K562 (cell line): ENCODE data around the gene PDCD1LG2.

Experiments used
- CBX5 ChIP-seq: IDR thresholded peaks from 2 replicates; pipeline ENCODE4 v1.6.1; 2014; ENCODE audit warnings: low read depth, borderline replicate concordance
- CTCF ChIP-seq, 3 experiments: IDR thresholded peaks in 2 of 3; conservative IDR thresholded peaks in 1 of 3; 2 replicates each; pipeline ENCODE4 v1.5.1; 2011 to 2012; ENCODE audit warnings: low read length in 3 of 3, mild to moderate bottlenecking in 3 of 3, control low read depth in 2 of 3, improper control_type of control experiment in 1 of 3, inconsistent platforms in 1 of 3, low read depth in 1 of 3, mixed read lengths in 1 of 3, moderate library complexity in 1 of 3; ENCODE audit not compliant: insufficient read depth in 2 of 3
- FOXM1 ChIP-seq, 2 experiments: fragments of 450-650 bp in 1 of 2; sonication (generic) in 1 of 2; formaldehyde crosslinking in 1 of 2; IDR thresholded peaks; 2 replicates each; pipeline versions ENCODE4 v1.6.1 to v1.9.0; 2017 to 2022; ENCODE audit warnings: low read depth in 2 of 2, mild to moderate bottlenecking in 2 of 2, missing genetic modification reagents in 1 of 2, moderate library complexity in 1 of 2
- MAFF ChIP-seq: IDR thresholded peaks from 2 replicates; pipeline ENCODE4 v1.6.1; 2012; ENCODE audit warnings: low read length, improper control_type of control experiment
- MXD1 ChIP-seq: fragments of 250-450 bp; sonication (Bioruptor Pico); IDR thresholded peaks from 2 replicates; pipeline ENCODE4 v1.8.0; 2021; ENCODE audit warnings: borderline replicate concordance, mild to moderate bottlenecking, moderate library complexity; ENCODE audit not compliant: poor library complexity, severe bottlenecking
- SMAD1 ChIP-seq: fragments of 150-350 bp; IDR thresholded peaks from 2 replicates; pipeline ENCODE4 v1.6.1; 2014; ENCODE audit warnings: low read length, low read depth; ENCODE audit not compliant: partially characterized antibody
- ZNF764 ChIP-seq: fragments of 250-450 bp; sonication (Bioruptor Pico); IDR thresholded peaks from 2 replicates; pipeline ENCODE4 v1.4.0; 2020; ENCODE audit warnings: low read depth, mild to moderate bottlenecking, moderate library complexity

- TF ChIP-seq SMAD1 (no peak), CTCF (IDR thresholded peaks at IDR 0.05 in 2 of 3, conservative IDR thresholded peaks at IDR 0.05 in 1 of 3; ENCODE audit: insufficient read depth in 2 of 3, low read depth in 1 of 3, low read length in 3 of 3) (no peak), ZNF764 (no peak), CBX5 (no peak), MAFF (no peak), FOXM1 (IDR thresholded peaks at IDR 0.05; ENCODE audit: low read depth) (no peak), FOXM1 (CRISPR knock-in tag; IDR thresholded peaks at IDR 0.05; ENCODE audit: low read depth) (no peak), MXD1 (CRISPR knock-in tag) (no peak)
Measured at GRCh38 chr9:5516453-5517220, 6.3 kb downstream of the PDCD1LG2 start.
